Forelimb muscle (tissue), 1 donor: ENCODE measurements around the gene ATF7IP. TPM values are rescaled to one million over a fixed set of nuclear protein-coding genes. Genes with fewer than 3 reads are reported as not detected.
"Not testable (repeated sequence)": the region's sequence is repeated elsewhere in the genome, so short reads cannot be mapped to it uniquely, and the experiment has no call there.

Experiments used
- DNase-seq: peaks from one replicate; pipeline ENCODE4 v3.0.0-alpha.2; 2013; ENCODE audit warnings: low read depth
- polyA plus RNA-seq: library from polyadenylated mRNA; unstranded; fragments of 120-200 nt; gene quantifications from one replicate; pipeline ENCODE4 v1.2.1, GENCODE V29; 2013; ENCODE audit not compliant: insufficient read length

ATF7IP gene
- 31.0 TPM for polyA plus RNA-seq

- DNase-seq = peak; percentile 95
Observed at GRCh38 chr12:14365294-14366208, at the start of gene ATF7IP. ATF7IP (plus strand) TSS chr12:14365682; CDS start chr12:14423916, 58,234 bp downstream.

GRCh38 chr12:14317362-14318146 lies 47.9 kb upstream of the ATF7IP start:
- DNase-seq = no peak

GRCh38 chr12:14319704-14320427 lies 45.6 kb upstream of the ATF7IP start:
- DNase-seq = not testable (repeated sequence)

GRCh38 chr12:14322403-14322802 lies 43.1 kb upstream of the ATF7IP start:
- DNase-seq = no peak

- DNase-seq = no peak
Observed at GRCh38 chr12:14325716-14326343, 39.7 kb upstream of the ATF7IP start.

- no peak for DNase-seq
Observed at GRCh38 chr12:14326699-14327098, 38.8 kb upstream of the ATF7IP start.

- no peak for DNase-seq
Observed at GRCh38 chr12:14327711-14328110, 37.8 kb upstream of the ATF7IP start.

- no peak for DNase-seq
Observed at GRCh38 chr12:14332482-14332881, 33.0 kb upstream of the ATF7IP start.

GRCh38 chr12:14340371-14340770 lies 25.1 kb upstream of the ATF7IP start:
- DNase-seq = no peak

- DNase-seq = not testable (repeated sequence)
Observed at GRCh38 chr12:14351524-14351923, 14.0 kb upstream of the ATF7IP start.

GRCh38 chr12:14352066-14352465 lies 13.4 kb upstream of the ATF7IP start:
- not testable (repeated sequence) for DNase-seq

GRCh38 chr12:14354665-14355064 lies 10.8 kb upstream of the ATF7IP start:
- DNase-seq = not testable (repeated sequence)

GRCh38 chr12:14356147-14356546 lies 9.3 kb upstream of the ATF7IP start:
- DNase-seq = no peak

- no peak for DNase-seq
Observed at GRCh38 chr12:14357486-14357885, 8.0 kb upstream of the ATF7IP start.

- no peak for DNase-seq
Observed at GRCh38 chr12:14362352-14362751, 3.1 kb upstream of the ATF7IP start.

- DNase-seq = no peak
Observed at GRCh38 chr12:14364583-14365271, 755 bp upstream of the ATF7IP start.

GRCh38 chr12:14366209-14367039 lies 942 bp downstream of the ATF7IP start:
- DNase-seq = no peak

GRCh38 chr12:14367040-14367661 lies 1.7 kb downstream of the ATF7IP start:
- DNase-seq = no peak

- DNase-seq = no peak
Observed at GRCh38 chr12:14369311-14369710, 3.8 kb downstream of the ATF7IP start.
